Body of pancreas (tissue), 4 donors: ENCODE results near the gene ZNF749. TPM values are rescaled to one million over a fixed set of nuclear protein-coding genes. Genes with fewer than 3 reads are reported as not detected.

ENCODE experiments used
- ATAC-seq: fragments of 150-250 bp; one replicate; pipeline ENCODE4 v1.9.1; 2016
- DNase-seq, 4 donors: peaks; one replicate each; pipeline ENCODE4 v3.0.0-alpha.2; 2019
- H3K27ac ChIP-seq, 4 donors: fragments of 200-600 bp; sonication (generic); 1 replicate in 3 of 4; 2 replicates in 1 of 4; pipeline versions ENCODE4 v1.5.1 to v1.6.1; 2016 to 2019; ENCODE audit warnings: mild to moderate bottlenecking in 1 of 4, mixed read lengths in 1 of 4, moderate library complexity in 1 of 4
- H3K27me3 ChIP-seq, 2 donors: fragments of 200-600 bp; sonication (generic); one replicate each; pipeline ENCODE4 v1.6.0; 2016; ENCODE audit warnings: mild to moderate bottlenecking in 1 of 2
- H3K36me3 ChIP-seq, 2 donors: fragments of 200-600 bp; sonication (generic); replicated peaks in 1 of 2; 2 replicates each; pipeline ENCODE4 v1.5.1; 2016; ENCODE audit warnings: low read depth in 2 of 2; ENCODE audit not compliant: insufficient read depth in 1 of 2
- H3K4me1 ChIP-seq: fragments of 200-600 bp; sonication (generic); one replicate; pipeline ENCODE4 v1.6.0; 2016
- H3K4me3 ChIP-seq, 2 donors: fragments of 200-600 bp; sonication (generic); 1 replicate in 1 of 2; 2 replicates in 1 of 2; pipeline ENCODE4 v1.5.1; 2016 to 2019
- H3K9me3 ChIP-seq, 3 donors: fragments of 200-600 bp; sonication (generic); 1 replicate in 2 of 3; 2 replicates in 1 of 3; pipeline ENCODE4 v1.5.1; 2016
- POLR2A ChIP-seq, 3 donors: fragments of 450-650 bp; IDR thresholded peaks; one replicate each; pipeline ENCODE4 v1.6.1; 2016; ENCODE audit warnings: antibody characterized with exemption in 3 of 3, mild to moderate bottlenecking in 2 of 3
- WGBS, 2 donors: methylation state at CpG; one replicate each; pipeline ENCODE4 v1.1.5; 2017; 5-methylcytosine and 5-hydroxymethylcytosine counted together
- intact Hi-C: fragments of 100-400 bp; cut with DNase I; formaldehyde crosslinking; loops from one replicate; pipeline ENCODE4 v1.15.1; 2023
- total RNA-seq, 2 donors: library from RNA; depleted of rRNA; stranded (reverse); fragments of >200 nt; gene quantifications; one replicate each; pipeline ENCODE4 v1.1.0, GENCODE V29; 2016
- TF ChIP-seq, protein P1 (sequence below), 7 experiments: fragments of 450-650 bp in 4 of 7; fragments of 200-600 bp in 3 of 7; sonication (generic) in 3 of 7; IDR thresholded peaks; one replicate each; pipeline ENCODE4 v1.5.1; 2016 to 2019; ENCODE audit warnings: antibody characterized with exemption in 7 of 7

The ZNF749 gene
- total RNA-seq, 2 donors from 2014 or later, result 1.8 to 17.8 TPM

DNA sequence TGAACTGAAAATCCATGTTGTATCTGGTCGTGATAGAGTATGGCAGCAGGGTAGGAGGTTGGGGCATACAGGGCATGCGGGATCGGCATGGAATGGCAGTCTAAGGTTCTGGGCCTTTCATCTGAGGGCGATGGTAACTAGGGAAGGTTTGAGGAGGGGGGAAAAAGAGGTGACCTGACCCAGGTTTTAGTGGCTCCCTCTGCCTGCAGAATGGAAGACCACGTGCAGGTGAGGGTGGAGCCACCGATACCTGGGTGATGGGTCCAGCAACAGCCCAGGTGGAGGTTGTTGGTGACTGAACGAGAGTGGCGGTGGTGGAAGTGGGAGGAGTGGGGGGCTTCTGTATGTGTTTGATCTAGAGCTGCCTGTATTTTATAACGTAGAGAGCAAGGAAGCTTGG is 3.8 kb downstream of the ZNF749 start:
- H3K9me3 ChIP-seq, result peaks cover 0 to 23% (median 0%) of the 10 kb centered on the region in 3 donors

DNA sequence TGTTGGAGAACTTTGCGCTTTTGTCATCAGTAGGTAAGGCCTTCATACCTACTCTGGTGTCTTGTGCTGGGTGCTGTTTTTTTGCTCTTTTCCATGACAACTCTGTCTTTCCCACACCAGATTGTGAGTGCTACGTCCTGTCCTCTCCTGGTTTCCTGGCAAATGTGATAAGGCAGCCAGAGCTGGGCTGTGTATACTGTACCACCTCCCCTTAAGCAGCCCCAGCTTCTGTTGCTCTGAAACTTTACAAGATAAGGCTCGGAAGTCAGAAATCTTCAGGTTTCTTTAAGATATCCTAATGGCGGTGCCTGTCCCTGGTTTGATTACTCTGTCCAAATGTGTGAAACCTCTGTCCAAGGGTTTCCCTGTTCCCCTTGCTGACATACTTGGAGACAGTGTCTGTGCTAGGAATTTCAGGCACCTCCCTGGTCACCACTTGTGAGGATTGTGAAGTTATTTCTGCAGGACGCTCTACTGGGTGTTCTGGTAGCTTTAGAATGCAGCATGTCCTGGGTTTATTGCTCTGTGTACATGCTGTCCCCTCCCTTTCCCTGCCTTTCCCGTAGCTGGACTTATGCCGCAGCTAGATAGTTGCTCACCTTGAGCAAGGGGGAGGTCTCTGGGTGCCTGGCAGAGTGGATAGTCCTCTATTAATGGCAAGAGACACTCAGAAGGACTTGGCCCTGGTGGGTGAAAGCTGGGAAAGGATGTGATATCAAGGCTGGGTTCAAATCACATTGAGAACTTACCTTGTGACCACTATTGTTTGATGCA is 7.0 kb downstream of the ZNF749 start:
- no peak for TF ChIP-seq POLR2A (IDR thresholded peaks at IDR 0.05)
- TF ChIP-seq, protein P1, sequence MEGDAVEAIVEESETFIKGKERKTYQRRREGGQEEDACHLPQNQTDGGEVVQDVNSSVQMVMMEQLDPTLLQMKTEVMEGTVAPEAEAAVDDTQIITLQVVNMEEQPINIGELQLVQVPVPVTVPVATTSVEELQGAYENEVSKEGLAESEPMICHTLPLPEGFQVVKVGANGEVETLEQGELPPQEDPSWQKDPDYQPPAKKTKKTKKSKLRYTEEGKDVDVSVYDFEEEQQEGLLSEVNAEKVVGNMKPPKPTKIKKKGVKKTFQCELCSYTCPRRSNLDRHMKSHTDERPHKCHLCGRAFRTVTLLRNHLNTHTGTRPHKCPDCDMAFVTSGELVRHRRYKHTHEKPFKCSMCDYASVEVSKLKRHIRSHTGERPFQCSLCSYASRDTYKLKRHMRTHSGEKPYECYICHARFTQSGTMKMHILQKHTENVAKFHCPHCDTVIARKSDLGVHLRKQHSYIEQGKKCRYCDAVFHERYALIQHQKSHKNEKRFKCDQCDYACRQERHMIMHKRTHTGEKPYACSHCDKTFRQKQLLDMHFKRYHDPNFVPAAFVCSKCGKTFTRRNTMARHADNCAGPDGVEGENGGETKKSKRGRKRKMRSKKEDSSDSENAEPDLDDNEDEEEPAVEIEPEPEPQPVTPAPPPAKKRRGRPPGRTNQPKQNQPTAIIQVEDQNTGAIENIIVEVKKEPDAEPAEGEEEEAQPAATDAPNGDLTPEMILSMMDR (IDR thresholded peaks at IDR 0.05), result no peak
- no peak overlapping the region for H3K4me3 ChIP-seq
- H3K36me3 ChIP-seq, result peaks cover 0 to 3% of the 10 kb centered on the region in 2 donors
- DNase-seq, result no peak
- peaks cover 0 to 40% (median 0%) of the 10 kb centered on the region in 3 donors for H3K9me3 ChIP-seq
- no peak for ATAC-seq
- no peak overlapping the region for H3K27ac ChIP-seq
- no peaks in the 10 kb centered on the region for H3K4me1 ChIP-seq
- no peaks in the 10 kb centered on the region for H3K27me3 ChIP-seq
- WGBS, 2 donors, result 83 to 97% methylated on average over 5 to 7 of the region's 7 CpGs
- intact Hi-C loops, result no loop called here

More for the DNA sequence above, 3.8 kb downstream of the ZNF749 start:
- no peak overlapping the region for H3K27ac ChIP-seq
- WGBS, 2 donors, result 86 to 93% methylated on average over 8 to 9 of the region's 9 CpGs
- DNase-seq (no peak), ATAC-seq (no peak)
- H3K36me3 ChIP-seq, result peaks cover 0 to 3% of the 10 kb centered on the region in 2 donors
- H3K4me1 ChIP-seq, result peaks cover 18% of the 10 kb centered on the region
- intact Hi-C loops, result no loop called here
- no peaks in the 10 kb centered on the region for H3K27me3 ChIP-seq
- no peak overlapping the region for H3K4me3 ChIP-seq
- TF ChIP-seq, protein P1 (IDR thresholded peaks at IDR 0.05), result no peak
- TF ChIP-seq POLR2A (IDR thresholded peaks at IDR 0.05), result no peak

DNA sequence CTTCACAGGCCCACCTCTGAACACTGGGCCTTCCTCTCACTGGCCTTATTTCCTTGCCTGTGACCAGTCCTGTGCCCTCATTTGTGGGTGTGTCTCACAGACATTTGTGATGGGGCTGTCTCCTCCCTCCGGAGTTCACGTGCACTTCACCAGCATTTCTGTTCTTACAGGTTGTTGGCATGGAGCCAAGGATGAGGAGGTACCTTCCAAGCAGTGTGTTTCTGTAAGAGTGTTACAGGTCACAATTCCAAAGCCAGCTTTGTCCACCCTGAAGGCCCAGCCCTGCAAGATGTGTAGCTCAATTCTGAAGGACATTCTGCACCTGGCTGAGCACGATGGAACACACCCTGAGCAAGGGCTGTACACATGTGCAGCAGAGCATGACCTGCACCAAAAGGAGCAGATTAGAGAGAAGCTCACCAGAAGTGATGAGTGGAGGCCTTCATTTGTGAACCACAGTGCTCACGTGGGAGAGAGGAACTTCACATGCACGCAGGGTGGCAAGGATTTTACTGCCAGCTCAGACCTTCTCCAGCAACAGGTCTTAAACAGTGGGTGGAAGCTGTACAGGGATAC is 8.1 kb downstream of the ZNF749 start:
- Histone ChIP-seq H3K36me3 (peaks cover 0 to 3% of the 10 kb centered on the region in 2 donors), H3K27ac (no peak overlapping the region), H3K27me3 (no peaks in the 10 kb centered on the region), H3K4me3 (no peak overlapping the region), H3K9me3 (peaks cover 0 to 40% (median 0%) of the 10 kb centered on the region in 3 donors), H3K4me1 (no peaks in the 10 kb centered on the region)
- TF ChIP-seq, protein P1 (IDR thresholded peaks at IDR 0.05), result no peak
- no peak for TF ChIP-seq POLR2A (IDR thresholded peaks at IDR 0.05)
- no peak for DNase-seq
- WGBS, 2 donors, result 78 to 81% methylated on average over 5 of the region's 5 CpGs
- intact Hi-C loops, result no loop called here
- ATAC-seq, result no peak

DNA sequence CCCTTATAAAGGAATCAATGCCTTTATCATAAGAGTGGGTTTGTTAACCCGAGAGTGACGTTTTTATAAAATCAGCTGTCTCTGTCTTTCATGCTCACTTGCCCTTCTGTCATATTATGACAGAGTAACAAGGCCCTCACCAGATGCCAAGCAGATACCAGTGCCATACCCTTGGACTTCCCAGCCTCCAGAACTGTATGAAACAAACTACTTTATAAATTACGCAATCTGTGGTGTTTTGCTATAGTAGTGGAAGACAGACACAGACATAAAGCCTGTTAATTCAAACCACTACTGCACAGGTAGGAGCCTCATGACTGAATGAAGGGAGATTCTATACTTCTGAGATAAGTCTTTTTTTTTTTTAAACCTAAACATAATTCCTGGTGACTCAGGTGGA is 17.2 kb downstream of the ZNF749 start:
- H3K4me3 ChIP-seq, result no peak overlapping the region

More for the DNA sequence above, 17.2 kb downstream of the ZNF749 start:
- Histone ChIP-seq H3K36me3 (no peaks in the 10 kb centered on the region), H3K4me1 (no peaks in the 10 kb centered on the region), H3K9me3 (peaks cover 0 to 13% (median 0%) of the 10 kb centered on the region in 3 donors), H3K27me3 (no peaks in the 10 kb centered on the region), H3K27ac (no peak overlapping the region)
- DNase-seq, result no peak
- intact Hi-C loops, result no loop called here
- TF ChIP-seq, protein P1 (IDR thresholded peaks at IDR 0.05), result no peak
- no peak for TF ChIP-seq POLR2A (IDR thresholded peaks at IDR 0.05)
- WGBS, 2 donors, result 82 to 90% methylated on average over 3 of the region's 3 CpGs
- ATAC-seq, result no peak
